Vagina (tissue), 2 donors: Measurements from ENCODE around the gene ALK.

Source experiments
- CTCF ChIP-seq, 3 experiments: fragments of 450-650 bp in 2 of 3; fragments of 200-600 bp in 1 of 3; sonication (generic) in 1 of 3; IDR thresholded peaks; one replicate each; pipeline ENCODE4 v1.5.1; 2017 to 2019; ENCODE audit warnings: antibody characterized with exemption in 3 of 3, mild to moderate bottlenecking in 2 of 3, moderate library complexity in 2 of 3
- POLR2A ChIP-seq, 2 donors: fragments of 450-650 bp; IDR thresholded peaks; one replicate each; pipeline ENCODE4 v1.6.1; 2017; ENCODE audit warnings: antibody characterized with exemption in 2 of 2, mild to moderate bottlenecking in 2 of 2, moderate library complexity in 2 of 2
- POLR2AphosphoS5 ChIP-seq, 2 donors: sonication (generic); formaldehyde crosslinking; IDR thresholded peaks; one replicate each; pipeline ENCODE4 v1.9.0; 2017; ENCODE audit warnings: antibody characterized with exemption in 2 of 2, mild to moderate bottlenecking in 2 of 2, low read depth in 1 of 2; ENCODE audit not compliant: insufficient read depth in 1 of 2

- TF ChIP-seq POLR2A (IDR thresholded peaks at IDR 0.05), result no peak
- no peak for TF ChIP-seq POLR2AphosphoS5 (IDR thresholded peaks at IDR 0.05; ENCODE audit: insufficient read depth in 1 of 2, low read depth in 1 of 2)
- no peak for TF ChIP-seq CTCF (IDR thresholded peaks at IDR 0.05)
Observed at GRCh38 chr2:29629495-29629894, 291.9 kb downstream of the ALK start.
